Activated T-helper 1 cell treated with anti-CD3 and anti-CD28 coated beads, Interleukin-2, amount 50 U/mL, for 16 hours (primary cell): Measurements from ENCODE around the gene ABCC3.

Experiments used
- DNase-seq, 2 donors: peaks; one replicate each; pipeline ENCODE4 v3.0.0-alpha.2; 2020; ENCODE audit warnings: low read depth in 1 of 2, low spot score in 1 of 2

Gene ABCC3, protein sequence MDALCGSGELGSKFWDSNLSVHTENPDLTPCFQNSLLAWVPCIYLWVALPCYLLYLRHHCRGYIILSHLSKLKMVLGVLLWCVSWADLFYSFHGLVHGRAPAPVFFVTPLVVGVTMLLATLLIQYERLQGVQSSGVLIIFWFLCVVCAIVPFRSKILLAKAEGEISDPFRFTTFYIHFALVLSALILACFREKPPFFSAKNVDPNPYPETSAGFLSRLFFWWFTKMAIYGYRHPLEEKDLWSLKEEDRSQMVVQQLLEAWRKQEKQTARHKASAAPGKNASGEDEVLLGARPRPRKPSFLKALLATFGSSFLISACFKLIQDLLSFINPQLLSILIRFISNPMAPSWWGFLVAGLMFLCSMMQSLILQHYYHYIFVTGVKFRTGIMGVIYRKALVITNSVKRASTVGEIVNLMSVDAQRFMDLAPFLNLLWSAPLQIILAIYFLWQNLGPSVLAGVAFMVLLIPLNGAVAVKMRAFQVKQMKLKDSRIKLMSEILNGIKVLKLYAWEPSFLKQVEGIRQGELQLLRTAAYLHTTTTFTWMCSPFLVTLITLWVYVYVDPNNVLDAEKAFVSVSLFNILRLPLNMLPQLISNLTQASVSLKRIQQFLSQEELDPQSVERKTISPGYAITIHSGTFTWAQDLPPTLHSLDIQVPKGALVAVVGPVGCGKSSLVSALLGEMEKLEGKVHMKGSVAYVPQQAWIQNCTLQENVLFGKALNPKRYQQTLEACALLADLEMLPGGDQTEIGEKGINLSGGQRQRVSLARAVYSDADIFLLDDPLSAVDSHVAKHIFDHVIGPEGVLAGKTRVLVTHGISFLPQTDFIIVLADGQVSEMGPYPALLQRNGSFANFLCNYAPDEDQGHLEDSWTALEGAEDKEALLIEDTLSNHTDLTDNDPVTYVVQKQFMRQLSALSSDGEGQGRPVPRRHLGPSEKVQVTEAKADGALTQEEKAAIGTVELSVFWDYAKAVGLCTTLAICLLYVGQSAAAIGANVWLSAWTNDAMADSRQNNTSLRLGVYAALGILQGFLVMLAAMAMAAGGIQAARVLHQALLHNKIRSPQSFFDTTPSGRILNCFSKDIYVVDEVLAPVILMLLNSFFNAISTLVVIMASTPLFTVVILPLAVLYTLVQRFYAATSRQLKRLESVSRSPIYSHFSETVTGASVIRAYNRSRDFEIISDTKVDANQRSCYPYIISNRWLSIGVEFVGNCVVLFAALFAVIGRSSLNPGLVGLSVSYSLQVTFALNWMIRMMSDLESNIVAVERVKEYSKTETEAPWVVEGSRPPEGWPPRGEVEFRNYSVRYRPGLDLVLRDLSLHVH (N-terminal part only)

DNA sequence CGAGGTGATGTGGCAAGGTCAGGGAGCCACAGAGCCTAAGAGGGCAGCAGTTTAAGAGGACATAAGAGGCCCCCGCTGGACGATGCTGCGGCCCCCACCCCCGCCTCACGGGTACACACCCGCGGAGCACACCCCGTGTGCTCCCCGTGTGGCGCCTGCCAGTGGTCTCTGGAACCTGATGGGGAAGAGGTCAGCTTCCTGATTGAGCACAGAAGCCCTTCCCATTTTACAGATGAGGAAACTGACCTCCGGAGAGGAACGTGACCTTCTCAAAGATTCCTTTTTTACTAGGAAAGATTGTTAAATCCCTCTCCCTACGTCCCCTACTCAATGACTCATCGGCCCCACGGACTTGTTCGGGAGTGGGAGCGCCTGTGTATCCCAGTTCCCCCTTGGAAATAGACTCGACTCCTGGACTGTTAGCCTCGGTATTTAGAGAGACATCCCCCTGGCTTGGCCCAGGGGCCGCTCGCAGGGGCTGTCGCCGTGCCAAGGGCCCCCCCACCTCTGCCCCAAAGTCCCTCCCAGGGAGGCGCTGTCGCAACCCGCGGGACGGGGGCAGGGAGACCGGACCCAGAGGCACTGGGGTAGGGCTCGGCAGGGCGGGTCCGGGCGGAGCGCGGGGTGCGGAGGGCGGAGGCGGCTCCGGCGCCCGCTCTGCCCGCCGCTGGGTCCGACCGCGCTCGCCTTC, at the start of gene ABCC3:
Gene ABCC3, plus strand, starts transcription at position 658 of the 691 bp plus-strand sequence. CDS start 56 bp downstream, outside the sequence.
- DNase-seq, result no peak

DNA sequence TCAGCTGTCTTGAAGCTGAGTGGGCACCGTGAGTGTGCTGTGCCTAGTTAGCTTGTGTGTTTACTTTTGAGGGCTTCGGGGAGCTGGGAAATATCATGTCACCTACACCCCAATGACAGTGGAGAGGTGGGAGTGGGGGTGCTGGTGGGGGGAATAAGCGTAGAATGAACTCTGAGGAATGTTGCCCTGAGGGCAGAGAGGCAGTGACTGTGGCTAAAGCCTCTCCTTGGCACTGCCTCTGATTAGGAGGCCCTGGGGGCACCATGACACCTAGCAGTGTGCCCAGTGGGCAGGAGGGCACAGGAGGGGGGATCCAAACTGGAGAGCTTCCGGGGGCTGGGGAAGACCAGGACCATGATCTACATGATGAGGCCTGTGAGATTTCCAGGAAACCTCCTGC, 49.3 kb upstream of the ABCC3 start:
- no peak for DNase-seq

DNA sequence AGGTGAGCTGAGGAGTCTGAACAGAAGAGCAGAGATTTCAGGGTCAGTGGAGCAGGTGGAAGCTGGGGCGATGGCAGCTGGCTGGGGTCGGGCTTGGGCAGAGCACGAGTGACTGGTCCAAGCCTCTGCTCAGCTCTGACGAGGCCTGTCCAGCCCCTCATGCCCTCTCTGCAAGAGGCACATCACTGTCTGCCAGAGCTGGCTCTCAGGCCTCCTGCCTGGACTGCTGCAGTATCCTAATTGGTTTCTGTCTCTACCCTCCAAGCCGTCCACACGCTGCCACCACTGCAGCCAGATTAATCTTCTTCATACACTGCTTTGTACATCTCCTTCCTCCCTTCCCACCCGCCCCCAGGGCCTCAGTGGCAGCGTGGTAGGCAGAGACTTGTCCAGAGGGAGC, 48.8 kb upstream of the ABCC3 start:
- no peak for DNase-seq

DNA sequence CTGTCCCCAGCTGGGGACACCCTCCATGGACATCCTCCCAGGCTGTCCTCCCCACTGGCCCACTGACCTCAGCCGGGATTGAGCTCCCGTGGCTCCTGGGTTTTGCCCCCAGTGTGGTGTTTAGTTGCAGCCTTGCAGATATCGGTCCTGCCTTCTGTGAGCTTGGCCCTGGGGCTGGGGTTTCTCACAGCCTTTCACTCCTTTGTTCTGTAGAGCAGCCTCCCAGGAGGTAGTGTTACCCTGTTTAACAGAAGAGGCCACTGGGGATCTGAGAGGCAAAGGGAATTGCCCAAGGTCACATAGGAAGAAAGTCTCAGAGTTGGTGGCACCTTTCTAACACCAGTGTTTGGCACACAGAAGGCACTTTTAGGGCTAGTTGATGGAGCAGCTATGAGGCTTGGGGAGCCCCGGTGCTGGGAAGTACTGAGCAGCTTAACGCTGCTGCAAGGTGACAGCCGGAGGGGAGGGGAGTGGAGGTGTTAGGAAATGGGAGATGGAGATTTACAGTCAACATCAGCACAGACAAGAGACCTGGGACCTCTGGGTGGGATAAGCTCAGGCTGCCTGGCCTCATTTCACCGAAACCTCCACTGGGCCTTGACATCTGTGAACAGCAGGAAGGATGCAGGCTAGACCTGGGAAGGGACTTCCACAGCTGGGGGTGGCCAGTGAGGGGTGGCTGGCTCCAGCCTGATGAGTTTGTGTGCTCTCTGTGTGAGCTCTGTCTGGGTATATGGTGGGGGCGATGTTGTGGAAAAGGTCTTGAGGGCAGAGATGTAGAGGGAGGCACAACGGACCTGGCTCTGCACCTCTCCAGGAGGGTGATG, 48.0 kb upstream of the ABCC3 start:
- no peak for DNase-seq

DNA sequence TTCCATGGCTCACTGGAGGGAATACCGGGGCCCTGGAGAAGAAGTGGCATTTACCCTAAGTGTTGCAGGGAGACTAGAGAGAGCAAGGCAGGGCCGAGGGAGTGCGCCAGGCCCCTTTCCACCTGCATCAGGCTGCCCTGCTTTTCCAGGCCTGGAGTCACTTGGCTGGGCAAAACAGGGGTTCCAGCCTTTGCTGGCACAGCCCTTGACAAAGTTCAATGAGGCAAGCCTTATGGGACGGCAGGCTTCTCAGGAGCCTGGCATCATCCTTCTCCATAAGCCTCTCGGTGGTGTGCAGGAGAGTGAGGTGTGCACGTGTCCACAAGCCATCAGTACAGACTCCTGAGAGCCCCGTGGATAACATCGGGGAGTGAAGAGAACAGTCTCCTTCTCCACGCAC, 47.1 kb upstream of the ABCC3 start:
- DNase-seq, result no peak

DNA sequence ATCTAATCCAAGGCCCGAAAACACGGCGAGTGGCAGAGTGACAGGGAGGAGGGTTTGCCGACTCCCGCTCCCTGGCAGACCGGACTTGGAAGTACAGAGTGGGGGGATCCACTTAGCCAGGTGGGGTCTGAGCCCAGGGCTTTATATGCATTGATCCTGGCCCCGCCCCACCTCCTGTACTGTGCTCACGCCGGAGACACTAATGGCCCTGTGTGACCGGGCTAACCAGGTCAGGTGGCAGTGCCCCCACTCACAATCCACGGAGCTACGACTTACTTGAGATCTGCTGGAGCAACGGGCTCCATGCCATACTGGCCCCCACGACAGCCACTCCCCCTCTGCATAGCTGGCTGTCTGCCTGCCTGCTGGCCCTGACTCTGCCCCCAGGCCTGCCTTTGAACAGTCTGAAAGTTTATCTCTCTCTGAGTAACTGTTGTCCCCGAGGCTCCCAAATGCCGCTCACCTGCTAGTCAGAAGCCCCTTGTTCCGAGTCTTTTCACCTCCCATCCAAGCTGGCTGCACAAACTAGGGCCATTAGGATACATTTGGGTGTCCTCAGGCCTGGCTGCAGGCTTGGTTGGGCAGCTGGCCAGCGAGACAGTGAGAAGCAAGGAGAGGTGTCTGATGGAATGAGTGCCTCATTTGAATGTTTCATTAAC, 46.2 kb upstream of the ABCC3 start:
- DNase-seq, result no peak

DNA sequence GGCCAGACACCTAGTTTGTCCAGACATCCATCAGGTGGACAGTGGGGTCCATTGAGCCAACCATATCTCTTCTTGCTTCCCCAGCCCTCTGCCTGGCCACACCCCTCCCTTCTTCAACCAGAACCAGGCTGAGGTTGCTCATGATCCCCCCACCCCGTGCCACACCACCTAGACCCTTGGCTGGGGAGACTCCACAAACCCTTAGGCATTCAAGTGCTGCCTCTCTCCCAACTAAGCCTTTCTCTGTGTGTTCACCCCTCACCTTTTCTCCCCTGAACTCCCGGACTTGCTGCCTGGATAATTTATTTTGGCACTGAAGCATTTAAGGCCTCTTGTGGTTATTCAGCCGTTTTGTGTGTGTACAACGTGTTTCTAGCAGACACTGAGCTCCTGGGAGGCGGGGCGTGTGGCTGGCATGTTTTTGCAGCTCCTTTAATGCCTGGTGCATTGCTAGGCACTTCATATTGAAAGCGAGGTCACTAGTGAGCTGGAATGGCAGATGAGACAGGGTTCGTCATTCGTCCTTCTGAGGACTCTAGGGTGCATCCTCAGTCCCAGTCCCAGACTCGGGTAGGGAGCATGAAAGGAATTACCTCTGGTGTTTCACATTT, 45.5 kb upstream of the ABCC3 start:
- DNase-seq, result no peak

DNA sequence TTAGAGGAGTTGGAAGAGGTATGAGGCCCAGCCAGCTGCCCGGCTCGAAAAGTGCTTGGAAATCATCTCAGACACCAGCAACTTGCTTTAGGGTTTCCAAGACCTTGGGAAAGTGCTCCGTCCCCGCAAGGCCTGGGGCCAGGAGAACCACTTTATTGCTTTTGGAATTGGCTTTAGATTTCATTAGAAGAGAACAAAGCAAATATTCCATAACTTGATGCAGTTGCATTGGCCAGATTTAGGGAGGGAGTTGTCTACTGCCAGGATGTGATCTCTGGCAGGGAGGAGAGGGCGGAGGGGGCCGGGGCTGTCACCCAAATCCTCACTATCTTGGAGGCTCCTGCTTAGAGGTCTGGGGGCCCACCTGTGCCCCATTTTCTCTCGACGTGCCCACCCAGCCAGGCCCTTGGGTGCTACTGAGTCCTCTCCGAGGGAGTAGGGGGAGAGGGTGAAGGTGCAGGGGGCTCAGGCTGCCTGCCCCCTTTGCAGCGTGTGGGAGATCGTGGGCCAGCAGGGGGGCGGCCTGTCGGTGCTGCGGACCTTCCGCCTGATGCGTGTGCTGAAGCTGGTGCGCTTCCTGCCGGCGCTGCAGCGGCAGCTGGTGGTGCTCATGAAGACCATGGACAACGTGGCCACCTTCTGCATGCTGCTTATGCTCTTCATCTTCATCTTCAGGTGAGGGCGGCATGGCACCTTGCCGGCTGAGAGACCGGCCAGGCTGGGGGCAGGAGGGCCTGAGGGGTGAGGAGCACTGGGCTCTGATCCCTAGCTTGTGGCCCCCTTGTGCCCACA, 43.5 kb upstream of the ABCC3 start:
- DNase-seq, result no peak

DNA sequence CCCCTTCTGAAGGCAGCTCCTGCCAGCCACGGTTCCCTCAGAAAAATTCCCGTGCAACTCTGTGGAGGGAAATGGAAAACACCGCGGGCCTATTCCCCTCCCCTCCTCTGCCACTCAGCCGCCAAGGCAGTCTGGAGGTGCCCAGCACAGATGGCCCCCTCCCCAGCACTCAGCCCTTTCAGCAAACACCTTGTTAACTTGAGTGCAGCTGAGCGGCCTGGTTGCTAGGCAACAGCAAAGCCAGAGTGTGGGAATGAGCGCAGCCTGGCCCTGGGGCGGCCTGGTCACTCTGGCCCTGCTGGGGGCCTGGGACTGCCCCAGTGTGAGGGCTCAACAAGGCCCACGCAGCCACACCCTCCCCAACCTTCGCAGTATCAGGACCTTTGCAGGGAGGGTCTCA, 41.4 kb upstream of the ABCC3 start:
- no peak for DNase-seq

DNA sequence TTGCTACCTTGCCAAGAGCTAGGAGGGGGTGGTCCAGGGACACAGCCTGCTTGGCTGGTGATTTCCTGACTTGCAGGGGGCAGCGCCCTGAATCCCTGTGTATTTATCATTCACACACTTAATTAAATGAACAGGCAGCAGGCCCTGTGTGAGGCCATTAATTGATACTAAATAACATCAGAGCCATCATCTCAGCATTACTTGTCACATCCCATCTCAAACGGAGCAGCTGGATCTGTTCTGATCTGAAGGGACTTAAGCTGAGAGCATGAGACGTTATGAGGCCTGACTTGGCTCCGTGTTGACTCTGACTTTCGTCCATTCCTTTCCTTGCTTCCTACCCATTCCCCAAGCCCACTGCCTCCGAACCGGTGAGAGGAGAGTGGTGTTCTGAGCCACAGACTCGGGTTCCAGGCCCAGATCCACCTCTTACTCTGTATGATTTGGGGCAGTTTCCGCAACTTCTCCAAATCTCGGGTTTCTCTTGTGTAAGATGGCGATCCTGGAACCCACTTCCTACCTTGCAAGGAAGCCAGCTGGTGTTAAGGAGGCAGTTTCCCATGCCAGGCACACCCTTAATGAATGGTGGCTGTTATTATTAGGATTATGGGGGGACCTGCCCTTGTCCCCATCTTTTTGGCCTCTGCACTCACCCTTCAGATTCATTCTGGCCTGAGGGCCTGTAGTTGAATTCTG, 40.4 kb upstream of the ABCC3 start:
- DNase-seq, result no peak

DNA sequence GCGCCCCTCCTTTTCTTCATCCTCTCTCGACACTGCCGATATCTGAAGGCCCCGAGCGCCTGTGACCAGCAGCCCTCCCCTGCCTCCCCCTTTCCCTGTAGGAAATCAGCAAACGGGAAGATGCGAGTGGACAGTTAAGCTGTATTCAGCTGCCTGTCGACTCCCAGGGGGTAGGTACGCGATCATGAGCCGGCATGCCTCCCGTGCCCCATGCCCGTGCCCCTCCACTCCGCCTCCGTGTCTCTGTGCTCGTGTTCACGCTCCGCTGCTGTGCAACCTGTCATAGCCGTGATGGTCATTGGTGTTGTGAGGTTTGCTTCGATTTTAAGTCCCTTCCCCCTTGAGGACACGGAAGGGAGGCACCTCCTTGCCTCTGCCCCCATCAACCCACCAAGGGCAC, 39.8 kb upstream of the ABCC3 start:
- no peak for DNase-seq

DNA sequence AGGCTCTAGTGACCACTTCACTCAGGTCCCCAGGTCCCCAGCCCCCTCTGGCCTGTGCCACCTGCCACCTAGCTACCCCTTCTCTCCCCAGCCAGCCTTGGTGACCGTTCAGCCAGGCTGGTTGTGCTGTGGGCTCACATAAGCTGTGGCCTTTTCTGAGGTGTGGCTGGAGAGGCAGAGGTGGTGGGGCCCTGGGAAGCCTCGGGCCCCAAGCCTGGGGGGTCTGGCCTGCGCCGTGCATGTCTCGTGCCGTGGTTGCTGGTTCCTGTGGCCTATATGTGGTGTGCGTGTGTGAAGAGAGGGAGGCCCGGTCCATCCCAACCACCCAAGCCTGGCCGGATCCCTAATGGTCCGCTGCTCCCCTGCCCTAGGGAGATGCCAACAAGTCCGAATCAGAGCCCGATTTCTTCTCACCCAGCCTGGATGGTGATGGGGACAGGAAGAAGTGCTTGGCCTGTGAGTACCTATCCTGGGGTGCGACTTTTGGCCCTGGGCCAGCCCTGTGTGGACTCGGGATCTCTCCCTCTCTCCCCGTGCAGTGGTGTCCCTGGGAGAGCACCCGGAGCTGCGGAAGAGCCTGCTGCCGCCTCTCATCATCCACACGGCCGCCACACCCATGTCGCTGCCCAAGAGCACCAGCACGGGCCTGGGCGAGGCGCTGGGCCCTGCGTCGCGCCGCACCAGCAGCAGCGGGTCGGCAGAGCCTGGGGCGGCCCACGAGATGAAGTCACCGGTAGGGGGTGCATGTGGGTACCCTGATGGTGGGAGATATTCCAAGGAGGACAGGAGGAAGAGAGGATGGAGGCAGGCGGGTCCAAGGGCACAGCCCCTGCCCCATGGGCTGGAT, 38.3 kb upstream of the ABCC3 start:
- no peak for DNase-seq

DNA sequence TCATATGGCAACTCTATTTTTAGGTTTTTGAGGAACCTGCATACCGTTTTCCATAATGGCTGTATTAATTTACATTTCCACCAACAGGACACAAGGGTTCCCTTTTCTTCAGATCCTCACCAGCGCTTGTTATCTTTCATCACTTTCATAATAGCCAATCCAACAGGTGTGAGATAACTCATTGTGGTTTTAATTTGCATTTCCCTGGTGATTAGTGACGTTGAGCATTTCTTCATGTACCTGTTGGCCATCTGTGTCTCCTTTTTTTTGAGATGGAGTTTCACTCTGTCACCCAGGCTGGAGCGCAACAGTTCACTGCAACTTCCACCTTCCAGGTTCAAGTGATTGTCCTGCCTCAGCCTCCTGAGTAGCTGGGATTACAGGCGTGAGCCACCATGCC, 36.2 kb upstream of the ABCC3 start:
- no peak for DNase-seq

DNA sequence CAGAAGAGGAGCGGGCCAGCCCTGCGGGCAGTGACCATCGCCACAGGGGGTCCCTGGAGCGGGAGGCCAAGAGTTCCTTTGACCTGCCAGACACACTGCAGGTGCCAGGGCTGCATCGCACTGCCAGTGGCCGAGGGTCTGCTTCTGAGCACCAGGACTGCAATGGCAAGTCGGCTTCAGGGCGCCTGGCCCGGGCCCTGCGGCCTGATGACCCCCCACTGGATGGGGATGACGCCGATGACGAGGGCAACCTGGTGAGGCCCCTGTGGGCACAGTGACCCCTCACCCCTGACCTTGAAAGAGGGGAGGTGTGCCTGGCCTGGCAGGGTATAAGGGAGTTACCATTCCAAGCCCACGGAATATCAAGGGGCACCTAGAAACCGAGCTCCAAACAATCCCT, 35.1 kb upstream of the ABCC3 start:
- DNase-seq, result no peak

DNA sequence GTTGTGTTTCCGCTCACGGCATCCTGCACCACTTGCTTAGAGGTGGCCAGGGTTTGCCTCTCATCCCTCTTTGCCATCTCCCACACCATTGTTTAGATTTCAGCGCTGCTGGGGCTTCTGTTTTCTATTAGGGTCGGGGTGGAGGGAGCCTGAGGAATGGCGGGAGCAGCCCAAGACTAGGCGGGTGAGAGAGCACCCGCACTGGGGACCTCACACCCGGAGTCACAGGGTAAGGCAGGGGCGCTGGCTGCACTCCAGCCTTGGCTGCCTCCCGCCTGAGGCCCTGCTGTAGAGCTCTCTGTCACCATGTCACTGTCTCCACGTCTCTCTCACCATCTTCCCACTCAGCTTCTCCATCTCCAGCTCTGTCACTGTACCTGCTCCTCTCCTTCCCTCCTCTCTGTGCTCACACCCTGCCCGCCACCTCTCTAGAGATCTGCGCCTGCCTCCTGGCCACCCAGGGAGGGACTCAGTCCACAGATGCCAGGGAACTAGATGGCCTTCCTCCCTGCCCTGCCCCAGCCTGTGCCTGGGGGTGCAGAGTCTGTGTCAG, 32.8 kb upstream of the ABCC3 start:
- no peak for DNase-seq

DNA sequence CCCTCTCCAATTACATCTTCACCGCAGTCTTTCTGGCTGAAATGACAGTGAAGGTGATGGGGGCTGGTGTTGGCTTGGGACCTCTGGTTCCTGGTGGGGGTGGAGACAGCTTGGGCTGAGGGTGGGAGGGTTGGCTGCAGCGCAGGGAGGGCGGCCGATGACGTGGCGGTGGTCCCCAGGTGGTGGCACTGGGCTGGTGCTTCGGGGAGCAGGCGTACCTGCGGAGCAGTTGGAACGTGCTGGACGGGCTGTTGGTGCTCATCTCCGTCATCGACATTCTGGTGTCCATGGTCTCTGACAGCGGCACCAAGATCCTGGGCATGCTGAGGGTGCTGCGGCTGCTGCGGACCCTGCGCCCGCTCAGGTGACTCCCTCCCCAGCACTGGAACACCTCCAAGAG, 31.8 kb upstream of the ABCC3 start:
- no peak for DNase-seq
